HG03045 (cell line): ENCODE results near the gene CDK6.

ENCODE experiments used
- ATAC-seq: cut with Tn5 transposase; IDR thresholded peaks from one replicate; pipeline ENCODE4 v1.9.1; 2021; ENCODE audit warnings: mild to moderate bottlenecking, moderate library complexity; ENCODE audit not compliant: unreplicated experiment

The CDK6 gene

GRCh38 chr7:92740134-92740533, 96.2 kb downstream of the CDK6 start:
- ATAC-seq: no peak

- ATAC-seq: no peak
Observed at GRCh38 chr7:92739091-92739490, 97.3 kb downstream of the CDK6 start.

GRCh38 chr7:92737706-92738105, 98.7 kb downstream of the CDK6 start:
- ATAC-seq: peak; percentile 92

- ATAC-seq: no peak
Observed at GRCh38 chr7:92736870-92737269, 99.5 kb downstream of the CDK6 start.

GRCh38 chr7:92735707-92736106, 100.7 kb downstream of the CDK6 start:
- no peak for ATAC-seq

- no peak for ATAC-seq
Observed at GRCh38 chr7:92732316-92733036, 103.9 kb downstream of the CDK6 start.

- ATAC-seq: no peak
Observed at GRCh38 chr7:92731335-92732063, 104.9 kb downstream of the CDK6 start.

- no peak for ATAC-seq
Observed at GRCh38 chr7:92730808-92731207, 105.6 kb downstream of the CDK6 start.

- no peak for ATAC-seq
Observed at GRCh38 chr7:92729751-92730150, 106.6 kb downstream of the CDK6 start.

- ATAC-seq: no peak
Observed at GRCh38 chr7:92729172-92729571, 107.2 kb downstream of the CDK6 start.

GRCh38 chr7:92727755-92728154, 108.6 kb downstream of the CDK6 start:
- ATAC-seq: no peak

- ATAC-seq: no peak
Observed at GRCh38 chr7:92725161-92725925, 111.0 kb downstream of the CDK6 start.

- no peak for ATAC-seq
Observed at GRCh38 chr7:92723943-92724342, 112.4 kb downstream of the CDK6 start.

GRCh38 chr7:92723205-92723604, 113.2 kb downstream of the CDK6 start:
- no peak for ATAC-seq

- ATAC-seq: no peak
Observed at GRCh38 chr7:92722541-92722940, 113.8 kb downstream of the CDK6 start.

GRCh38 chr7:92720604-92721350, 115.6 kb downstream of the CDK6 start:
- ATAC-seq: peak; percentile 41

GRCh38 chr7:92717993-92718716, 118.2 kb downstream of the CDK6 start:
- ATAC-seq: peak; percentile 67

- peak; percentile 2 for ATAC-seq
Observed at GRCh38 chr7:92717623-92717992, 118.8 kb downstream of the CDK6 start.

GRCh38 chr7:92716825-92717580, 119.4 kb downstream of the CDK6 start:
- no peak for ATAC-seq

GRCh38 chr7:92715963-92716362, 120.4 kb downstream of the CDK6 start:
- ATAC-seq: no peak
